ENCODE measurements around the gene THRAP3.
"Not testable (repeated sequence)": the region's sequence is repeated elsewhere in the genome, so short reads cannot be mapped to it uniquely, and the experiment has no call there.

The THRAP3 gene

GRCh38 chr1:36208978-36209703 is 15.1 kb upstream of the THRAP3 start:
- no peak for DNase-seq

GRCh38 chr1:36211307-36211706 is 12.9 kb upstream of the THRAP3 start:
- no peak for DNase-seq

- no peak for DNase-seq
These were observed 12.4 kb upstream of the THRAP3 start for GRCh38 chr1:36211841-36212240.

- no peak for DNase-seq
These were observed 11.5 kb upstream of the THRAP3 start for GRCh38 chr1:36212782-36213181.

- peak; percentile 17 for DNase-seq
These were observed 6.6 kb upstream of the THRAP3 start for GRCh38 chr1:36217670-36218069.

- DNase-seq: not testable (repeated sequence)
These were observed 2.3 kb upstream of the THRAP3 start for GRCh38 chr1:36221901-36222300.

- no peak for DNase-seq
These were observed 1.5 kb upstream of the THRAP3 start for GRCh38 chr1:36222481-36223380.

- DNase-seq: peak; percentile 55
These were observed 755 bp upstream of the THRAP3 start for GRCh38 chr1:36223381-36223995.

GRCh38 chr1:36224537-36225282 is 467 bp downstream of the THRAP3 start:
- DNase-seq: peak; percentile 94

GRCh38 chr1:36225283-36225899 is 1.1 kb downstream of the THRAP3 start:
- DNase-seq: no peak

GRCh38 chr1:36230279-36230678 is 6.0 kb downstream of the THRAP3 start:
- not testable (repeated sequence) for DNase-seq

GRCh38 chr1:36231191-36231590 is 6.9 kb downstream of the THRAP3 start:
- DNase-seq: no peak

GRCh38 chr1:36232212-36233095 is 8.2 kb downstream of the THRAP3 start:
- peak; percentile 64 for DNase-seq

- DNase-seq: no peak
These were observed 12.1 kb downstream of the THRAP3 start for GRCh38 chr1:36236302-36236701.

- no peak for DNase-seq
These were observed 14.2 kb downstream of the THRAP3 start for GRCh38 chr1:36238433-36238832.

GRCh38 chr1:36239941-36240637 is 15.8 kb downstream of the THRAP3 start:
- DNase-seq: no peak

- no peak for DNase-seq
These were observed 23.3 kb downstream of the THRAP3 start for GRCh38 chr1:36247538-36247937.

GRCh38 chr1:36248250-36248894 is 24.1 kb downstream of the THRAP3 start:
- peak; percentile 58 for DNase-seq

GRCh38 chr1:36251794-36252481 is 27.7 kb downstream of the THRAP3 start:
- no peak for DNase-seq

- not testable (repeated sequence) for DNase-seq
These were observed 28.2 kb downstream of the THRAP3 start for GRCh38 chr1:36252482-36252824.
